ENCODE results near the gene PAPSS2. TPM values are rescaled to one million over a fixed set of nuclear protein-coding genes. Genes with fewer than 3 reads are reported as not detected.

Gene PAPSS2
- total RNA-seq, 1 donor: 417 TPM

- DNase-seq (ENCODE audit: low read depth): no peak
- H3K4me3 ChIP-seq (ENCODE audit: low read depth, low read length): no peak overlapping the region
- no peak for TF ChIP-seq CTCF (IDR thresholded peaks at IDR 0.05; ENCODE audit: insufficient read depth, low read depth, low read length)
Measured at GRCh38 chr10:87632454-87632853, 27.2 kb upstream of the PAPSS2 start.

GRCh38 chr10:87634311-87634710 lies 25.4 kb upstream of the PAPSS2 start:
- no peak for DNase-seq (ENCODE audit: low read depth)
- TF ChIP-seq CTCF (IDR thresholded peaks at IDR 0.05; ENCODE audit: insufficient read depth, low read depth, low read length): no peak
- no peak overlapping the region for H3K4me3 ChIP-seq (ENCODE audit: low read depth, low read length)

GRCh38 chr10:87635498-87636312 lies 24.0 kb upstream of the PAPSS2 start:
- DNase-seq (ENCODE audit: low read depth): peak; percentile 56
- no peak overlapping the region for H3K4me3 ChIP-seq (ENCODE audit: low read depth, low read length)
- TF ChIP-seq CTCF (IDR thresholded peaks at IDR 0.05; ENCODE audit: insufficient read depth, low read depth, low read length): no peak

- H3K4me3 ChIP-seq (ENCODE audit: low read depth, low read length): no peak overlapping the region
- no peak for TF ChIP-seq CTCF (IDR thresholded peaks at IDR 0.05; ENCODE audit: insufficient read depth, low read depth, low read length)
- no peak for DNase-seq (ENCODE audit: low read depth)
Measured at GRCh38 chr10:87636313-87636915, 23.3 kb upstream of the PAPSS2 start.

GRCh38 chr10:87639493-87639892 lies 20.2 kb upstream of the PAPSS2 start:
- no peak overlapping the region for H3K4me3 ChIP-seq (ENCODE audit: low read depth, low read length)
- DNase-seq (ENCODE audit: low read depth): no peak
- no peak for TF ChIP-seq CTCF (IDR thresholded peaks at IDR 0.05; ENCODE audit: insufficient read depth, low read depth, low read length)

- DNase-seq (ENCODE audit: low read depth): no peak
- no peak for TF ChIP-seq CTCF (IDR thresholded peaks at IDR 0.05; ENCODE audit: insufficient read depth, low read depth, low read length)
- H3K4me3 ChIP-seq (ENCODE audit: low read depth, low read length): no peak overlapping the region
Measured at GRCh38 chr10:87640043-87640442, 19.6 kb upstream of the PAPSS2 start.
